SK-N-SH (cell line): ENCODE measurements around the gene DNAH5. TPM values are rescaled to one million over a fixed set of nuclear protein-coding genes. Genes with fewer than 3 reads are reported as not detected.

Experiments used
- CTCF ChIA-PET: fragments of 300-600, 350-600 bp; formaldehyde crosslinking; extraction: SDS; loops from one replicate; lab custom pipeline; 2021; lab: Yijun Ruan, JAX
- POLR2A ChIA-PET: fragments of 350-600 bp; sonication (Branson Sonifier 250); formaldehyde crosslinking; extraction: SDS; loops from one replicate; lab custom pipeline; 2020; ENCODE audit warnings: antibody characterized with exemption, inconsistent platforms; lab: Yijun Ruan, JAX
- DNase-seq: peaks from one replicate; pipeline ENCODE4 v3.0.0; 2012
- H2AFZ ChIP-seq: fragments of 200-600 bp; sonication (generic); 2 replicates; pipeline ENCODE4 v1.8.1; 2016; ENCODE audit warnings: antibody characterized with exemption, mild to moderate bottlenecking, low read depth
- H3F3A ChIP-seq: fragments of 200-600 bp; sonication (generic); replicated peaks from 2 replicates; pipeline ENCODE3; 2016; ENCODE audit warnings: antibody characterized with exemption, mild to moderate bottlenecking; ENCODE audit not compliant: insufficient read depth
- H3K27ac ChIP-seq, 2 experiments: fragments of 200-500 bp in 1 of 2; fragments of 200-600 bp in 1 of 2; sonication (Bioruptor generic) in 1 of 2; sonication (generic), shearing (Covaris generic) in 1 of 2; 2 replicates each; pipeline versions ENCODE4 v1.5.1 to v1.6.1; 2014 to 2016; ENCODE audit warnings: low read depth in 2 of 2, inconsistent platforms in 1 of 2, low read length in 1 of 2, mild to moderate bottlenecking in 1 of 2, mixed read lengths in 1 of 2
- H3K27me3 ChIP-seq: fragments of 200-600 bp; sonication (generic), shearing (Covaris generic); 2 replicates; pipeline ENCODE4 v1.6.1; 2016; ENCODE audit warnings: mixed run types; ENCODE audit not compliant: insufficient read depth
- H3K36me3 ChIP-seq, 2 experiments: fragments of 200-500 bp in 1 of 2; fragments of 200-600 bp in 1 of 2; sonication (Bioruptor generic) in 1 of 2; sonication (generic) in 1 of 2; replicated peaks in 1 of 2; 2 replicates each; pipeline versions ENCODE3 to v1.5.1; 2014 to 2016; ENCODE audit warnings: low read length in 1 of 2, mild to moderate bottlenecking in 1 of 2; ENCODE audit not compliant: insufficient read depth in 2 of 2, control insufficient read depth in 1 of 2
- H3K4me1 ChIP-seq, 2 experiments: fragments of 200-500 bp in 1 of 2; fragments of 200-600 bp in 1 of 2; sonication (Bioruptor generic) in 1 of 2; sonication (generic), shearing (Covaris generic) in 1 of 2; 2 replicates each; pipeline versions ENCODE4 v1.5.1 to v1.6.1; 2014 to 2016; ENCODE audit warnings: low read depth in 1 of 2, low read length in 1 of 2, mixed run types in 1 of 2; ENCODE audit not compliant: insufficient read depth in 2 of 2, control insufficient read depth in 1 of 2
- H3K4me2 ChIP-seq: fragments of 200-600 bp; sonication (generic), shearing (Covaris generic); 2 replicates; pipeline ENCODE4 v1.6.1; 2017; ENCODE audit warnings: mixed run types
- H3K4me3 ChIP-seq, 2 experiments: fragments of 200-500 bp in 1 of 2; fragments of 200-600 bp in 1 of 2; sonication (Bioruptor generic) in 1 of 2; sonication (generic), shearing (Covaris generic) in 1 of 2; 2 replicates each; pipeline versions ENCODE4 v1.5.1 to v1.8.1; 2014 to 2016; ENCODE audit warnings: low read depth in 2 of 2, inconsistent platforms in 1 of 2, low read length in 1 of 2, mild to moderate bottlenecking in 1 of 2, mixed read lengths in 1 of 2, moderate library complexity in 1 of 2
- H3K79me2 ChIP-seq: fragments of 200-600 bp; sonication (generic); 2 replicates; pipeline ENCODE4 v1.8.1; 2017; ENCODE audit warnings: mild to moderate bottlenecking; ENCODE audit not compliant: insufficient read depth
- H3K9ac ChIP-seq: fragments of 200-600 bp; sonication (generic); 2 replicates; pipeline ENCODE4 v1.6.1; 2017; ENCODE audit warnings: mixed run types
- H3K9me2 ChIP-seq: fragments of 200-600 bp; sonication (generic); 2 replicates; pipeline ENCODE4 v1.6.1; 2017; ENCODE audit warnings: mixed run types
- H3K9me3 ChIP-seq: fragments of 200-600 bp; sonication (generic); 2 replicates; pipeline ENCODE4 v1.6.1; 2017; ENCODE audit warnings: mixed run types, mild to moderate bottlenecking, moderate library complexity
- H4K20me1 ChIP-seq: fragments of 200-600 bp; sonication (generic); 2 replicates; pipeline ENCODE4 v1.6.1; 2017; ENCODE audit warnings: mild to moderate bottlenecking, mixed run types; ENCODE audit not compliant: insufficient read depth
- CHD2 ChIP-seq: fragments of 150-350 bp; IDR thresholded peaks from 2 replicates; pipeline ENCODE4 v1.6.1; 2018; ENCODE audit warnings: low read length; ENCODE audit not compliant: partially characterized antibody
- EP300 ChIP-seq, 2 experiments: IDR thresholded peaks; 2 replicates each; pipeline versions ENCODE4 v1.4.0 to v1.6.1; 2012; ENCODE audit warnings: borderline replicate concordance in 1 of 2, low read depth in 1 of 2, low read length in 1 of 2
- EZH2phosphoT487 ChIP-seq: fragments of 200-600 bp; sonication (generic); IDR thresholded peaks from 2 replicates; pipeline ENCODE4 v1.6.1; 2017; ENCODE audit warnings: low read depth, mixed run types, mild to moderate bottlenecking, antibody characterized with exemption, moderate library complexity, borderline replicate concordance
- FOXM1 ChIP-seq: IDR thresholded peaks from 2 replicates; pipeline ENCODE4 v1.4.0; 2012; ENCODE audit warnings: low read depth, mild to moderate bottlenecking
- GABPA ChIP-seq: IDR thresholded peaks from 2 replicates; pipeline ENCODE4 v1.4.0; 2012; ENCODE audit warnings: low read depth, mild to moderate bottlenecking
- GATA2 ChIP-seq: sonication (generic); formaldehyde crosslinking; IDR thresholded peaks from 2 replicates; pipeline ENCODE4 v1.5.0; 2020; ENCODE audit warnings: mild to moderate bottlenecking, missing genetic modification reagents
- MEF2A ChIP-seq: IDR thresholded peaks from 2 replicates; pipeline ENCODE4 v1.4.0; 2012; ENCODE audit warnings: low read depth, borderline replicate concordance
- MXI1 ChIP-seq: IDR thresholded peaks from 2 replicates; pipeline ENCODE4 v1.6.1; 2012; ENCODE audit warnings: mild to moderate bottlenecking, low read depth, low read length, improper control_type of control experiment
- NRF1 ChIP-seq: IDR thresholded peaks from 2 replicates; pipeline ENCODE4 v1.6.1; 2012; ENCODE audit warnings: low read depth, mild to moderate bottlenecking, low read length
- RCOR1 ChIP-seq: fragments of 150-350 bp; IDR thresholded peaks from 2 replicates; pipeline ENCODE4 v1.6.1; 2017; ENCODE audit warnings: antibody characterized with exemption, low read length
- RFX5 ChIP-seq: IDR thresholded peaks from 2 replicates; pipeline ENCODE4 v1.6.1; 2012; ENCODE audit warnings: mild to moderate bottlenecking, improper control_type of control experiment, low read length
- RXRA ChIP-seq: IDR thresholded peaks from 2 replicates; pipeline ENCODE4 v1.4.0; 2012; ENCODE audit warnings: low read depth, mild to moderate bottlenecking, borderline replicate concordance
- SIN3A ChIP-seq: IDR thresholded peaks from 2 replicates; pipeline ENCODE4 v1.6.1; 2012; ENCODE audit warnings: low read depth, mild to moderate bottlenecking, low read length, moderate library complexity, borderline replicate concordance
- TAF1 ChIP-seq: IDR thresholded peaks from 2 replicates; pipeline ENCODE4 v1.6.1; 2012; ENCODE audit warnings: low read depth, mild to moderate bottlenecking, low read length, moderate library complexity, borderline replicate concordance
- TEAD4 ChIP-seq: IDR thresholded peaks from 2 replicates; pipeline ENCODE4 v1.4.0; 2012; ENCODE audit warnings: mild to moderate bottlenecking, borderline replicate concordance; ENCODE audit not compliant: insufficient read depth
- WGBS: methylation state at CpG from one replicate; pipeline ENCODE4 v1.1.6; 2017; ENCODE audit warnings: low lambda C conversion rate; 5-methylcytosine and 5-hydroxymethylcytosine counted together
- polyA plus RNA-seq, 3 experiments: library from polyadenylated mRNA; depleted of rRNA; stranded (reverse); fragments of >200 nt; gene quantifications; 2 replicates each; pipeline ENCODE4 v1.2.3, GENCODE V29; 2012
- TF ChIP-seq, protein P1 (sequence below): fragments of 150-350 bp; IDR thresholded peaks from 2 replicates; pipeline ENCODE4 v1.6.1; 2016; ENCODE audit warnings: mild to moderate bottlenecking, low read depth, low read length
- TF ChIP-seq, protein P2 (sequence below): fragments of 150-350 bp; IDR thresholded peaks from 2 replicates; pipeline ENCODE4 v1.6.1; 2017; ENCODE audit warnings: antibody characterized with exemption, low read length, low read depth, borderline replicate concordance
- TF ChIP-seq, protein P3 (sequence below): fragments of 200-600 bp; sonication (generic); IDR thresholded peaks from 2 replicates; pipeline ENCODE4 v1.6.1; 2017; ENCODE audit warnings: antibody characterized with exemption, mild to moderate bottlenecking, moderate library complexity
- TF ChIP-seq, protein P4 (sequence below): IDR thresholded peaks from 2 replicates; pipeline ENCODE4 v1.4.0; 2012; ENCODE audit warnings: low read depth, borderline replicate concordance
- TF ChIP-seq, protein P5 (sequence below): IDR thresholded peaks from 2 replicates; pipeline ENCODE4; 2012

DNAH5 gene
- polyA plus RNA-seq, 1 of the 3 experiments (the other 2 are of a cell fraction) = 0.74 TPM

DNA sequence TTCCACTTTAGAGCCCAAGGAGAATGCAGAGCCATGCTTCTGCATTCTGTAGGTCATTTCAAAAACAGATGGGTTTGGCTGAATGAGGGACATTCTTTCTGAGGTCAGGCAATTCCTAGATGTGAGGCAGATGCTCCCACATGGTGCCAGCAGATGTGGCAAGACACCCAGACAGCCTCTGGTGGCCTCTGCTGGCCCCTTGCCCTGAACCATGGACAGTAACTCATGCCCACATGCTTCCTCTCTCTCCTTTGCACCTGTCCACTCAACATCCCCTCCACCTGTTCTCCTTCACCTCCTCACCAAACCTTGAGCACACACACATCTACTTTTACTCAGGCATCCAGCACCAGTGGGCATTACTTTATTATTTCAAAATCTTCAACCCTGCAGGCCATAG is 252.3 kb downstream of the DNAH5 start:
- Histone ChIP-seq H3K4me3 (no peak overlapping the region), H3K4me2 (no peak overlapping the region)
- TF ChIP-seq GABPA (no peak), EP300 (IDR thresholded peaks at IDR 0.05; ENCODE audit: borderline replicate concordance in 1 of 2, low read depth in 1 of 2, low read length in 1 of 2) (no peak), MXI1 (no peak), NRF1 (no peak), EZH2phosphoT487 (no peak), SIN3A (no peak), TAF1 (no peak), TEAD4 (no peak)
- TF ChIP-seq, protein P1, sequence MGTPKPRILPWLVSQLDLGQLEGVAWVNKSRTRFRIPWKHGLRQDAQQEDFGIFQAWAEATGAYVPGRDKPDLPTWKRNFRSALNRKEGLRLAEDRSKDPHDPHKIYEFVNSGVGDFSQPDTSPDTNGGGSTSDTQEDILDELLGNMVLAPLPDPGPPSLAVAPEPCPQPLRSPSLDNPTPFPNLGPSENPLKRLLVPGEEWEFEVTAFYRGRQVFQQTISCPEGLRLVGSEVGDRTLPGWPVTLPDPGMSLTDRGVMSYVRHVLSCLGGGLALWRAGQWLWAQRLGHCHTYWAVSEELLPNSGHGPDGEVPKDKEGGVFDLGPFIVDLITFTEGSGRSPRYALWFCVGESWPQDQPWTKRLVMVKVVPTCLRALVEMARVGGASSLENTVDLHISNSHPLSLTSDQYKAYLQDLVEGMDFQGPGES = no peak
- TF ChIP-seq, protein P2, sequence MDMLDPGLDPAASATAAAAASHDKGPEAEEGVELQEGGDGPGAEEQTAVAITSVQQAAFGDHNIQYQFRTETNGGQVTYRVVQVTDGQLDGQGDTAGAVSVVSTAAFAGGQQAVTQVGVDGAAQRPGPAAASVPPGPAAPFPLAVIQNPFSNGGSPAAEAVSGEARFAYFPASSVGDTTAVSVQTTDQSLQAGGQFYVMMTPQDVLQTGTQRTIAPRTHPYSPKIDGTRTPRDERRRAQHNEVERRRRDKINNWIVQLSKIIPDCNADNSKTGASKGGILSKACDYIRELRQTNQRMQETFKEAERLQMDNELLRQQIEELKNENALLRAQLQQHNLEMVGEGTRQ = no peak
- TF ChIP-seq, all 33 proteins: peak for 0
- no peaks in the 10 kb centered on the region; the same call in 1 of the 2 replicates for H3K27me3 ChIP-seq
- ChIA-PET POLR2A (no interaction called here), CTCF (no interaction called here)
- no peaks in the 10 kb centered on the region for H3K9me2 ChIP-seq
- H3K9ac ChIP-seq = no peak overlapping the region
- no peaks in the 10 kb centered on the region for H3F3A ChIP-seq
- no peaks in the 10 kb centered on the region for H4K20me1 ChIP-seq
- no peaks in the 10 kb centered on the region for H3K4me1 ChIP-seq
- H3K36me3 ChIP-seq = no peaks in the 10 kb centered on the region
- no peak overlapping the region for H2AFZ ChIP-seq
- no peak overlapping the region for H3K27ac ChIP-seq
- no peaks in the 10 kb centered on the region for H3K79me2 ChIP-seq
- no peak for DNase-seq
- H3K9me3 ChIP-seq = no peaks in the 10 kb centered on the region

DNA sequence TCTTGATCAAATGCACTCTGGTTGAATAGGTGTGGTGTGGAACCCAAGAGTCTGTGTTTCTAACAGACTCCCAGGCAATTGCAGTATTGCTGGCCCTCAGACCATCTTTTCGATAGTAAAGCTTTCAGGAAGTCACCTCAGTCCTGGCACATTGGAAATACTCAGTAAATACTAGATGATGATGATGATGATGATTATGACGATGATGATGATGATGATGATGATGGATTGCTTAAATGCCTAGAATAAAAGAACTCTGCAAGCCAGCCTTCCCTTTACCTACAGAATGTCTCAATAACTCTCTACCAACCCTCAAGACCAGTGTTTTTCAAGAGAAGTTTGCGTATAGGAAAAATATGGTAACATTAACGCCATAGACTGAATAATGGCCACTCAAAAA is 268.0 kb downstream of the DNAH5 start:
- Histone ChIP-seq H3K36me3 (no peaks in the 10 kb centered on the region), H3K27ac (no peak overlapping the region), H3K4me1 (no peaks in the 10 kb centered on the region), H3F3A (no peaks in the 10 kb centered on the region), H3K27me3 (no peaks in the 10 kb centered on the region), H4K20me1 (no peaks in the 10 kb centered on the region), H3K9me3 (no peaks in the 10 kb centered on the region), H2AFZ (no peak overlapping the region), H3K9me2 (no peaks in the 10 kb centered on the region), H3K4me3 (no peak overlapping the region), H3K79me2 (no peaks in the 10 kb centered on the region), H3K4me2 (no peak overlapping the region), H3K9ac (no peak overlapping the region)
- no peak for DNase-seq
- ChIA-PET POLR2A (no interaction called here), CTCF (no interaction called here)
- WGBS = 44% methylated on average over 4 of the region's 4 CpGs
- TF ChIP-seq FOXM1 (no peak), TEAD4 (no peak), RFX5 (no peak), MEF2A (no peak), GATA2 (CRISPR knock-in tag) (no peak), RXRA (no peak), CHD2 (no peak), TAF1 (no peak), RCOR1 (no peak), MXI1 (no peak)
- TF ChIP-seq, protein P2 = no peak
- TF ChIP-seq, protein P3, sequence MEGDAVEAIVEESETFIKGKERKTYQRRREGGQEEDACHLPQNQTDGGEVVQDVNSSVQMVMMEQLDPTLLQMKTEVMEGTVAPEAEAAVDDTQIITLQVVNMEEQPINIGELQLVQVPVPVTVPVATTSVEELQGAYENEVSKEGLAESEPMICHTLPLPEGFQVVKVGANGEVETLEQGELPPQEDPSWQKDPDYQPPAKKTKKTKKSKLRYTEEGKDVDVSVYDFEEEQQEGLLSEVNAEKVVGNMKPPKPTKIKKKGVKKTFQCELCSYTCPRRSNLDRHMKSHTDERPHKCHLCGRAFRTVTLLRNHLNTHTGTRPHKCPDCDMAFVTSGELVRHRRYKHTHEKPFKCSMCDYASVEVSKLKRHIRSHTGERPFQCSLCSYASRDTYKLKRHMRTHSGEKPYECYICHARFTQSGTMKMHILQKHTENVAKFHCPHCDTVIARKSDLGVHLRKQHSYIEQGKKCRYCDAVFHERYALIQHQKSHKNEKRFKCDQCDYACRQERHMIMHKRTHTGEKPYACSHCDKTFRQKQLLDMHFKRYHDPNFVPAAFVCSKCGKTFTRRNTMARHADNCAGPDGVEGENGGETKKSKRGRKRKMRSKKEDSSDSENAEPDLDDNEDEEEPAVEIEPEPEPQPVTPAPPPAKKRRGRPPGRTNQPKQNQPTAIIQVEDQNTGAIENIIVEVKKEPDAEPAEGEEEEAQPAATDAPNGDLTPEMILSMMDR = no peak
- TF ChIP-seq, protein P4, sequence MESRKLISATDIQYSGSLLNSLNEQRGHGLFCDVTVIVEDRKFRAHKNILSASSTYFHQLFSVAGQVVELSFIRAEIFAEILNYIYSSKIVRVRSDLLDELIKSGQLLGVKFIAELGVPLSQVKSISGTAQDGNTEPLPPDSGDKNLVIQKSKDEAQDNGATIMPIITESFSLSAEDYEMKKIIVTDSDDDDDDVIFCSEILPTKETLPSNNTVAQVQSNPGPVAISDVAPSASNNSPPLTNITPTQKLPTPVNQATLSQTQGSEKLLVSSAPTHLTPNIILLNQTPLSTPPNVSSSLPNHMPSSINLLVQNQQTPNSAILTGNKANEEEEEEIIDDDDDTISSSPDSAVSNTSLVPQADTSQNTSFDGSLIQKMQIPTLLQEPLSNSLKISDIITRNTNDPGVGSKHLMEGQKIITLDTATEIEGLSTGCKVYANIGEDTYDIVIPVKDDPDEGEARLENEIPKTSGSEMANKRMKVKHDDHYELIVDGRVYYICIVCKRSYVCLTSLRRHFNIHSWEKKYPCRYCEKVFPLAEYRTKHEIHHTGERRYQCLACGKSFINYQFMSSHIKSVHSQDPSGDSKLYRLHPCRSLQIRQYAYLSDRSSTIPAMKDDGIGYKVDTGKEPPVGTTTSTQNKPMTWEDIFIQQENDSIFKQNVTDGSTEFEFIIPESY = no peak
- TF ChIP-seq, protein P5, sequence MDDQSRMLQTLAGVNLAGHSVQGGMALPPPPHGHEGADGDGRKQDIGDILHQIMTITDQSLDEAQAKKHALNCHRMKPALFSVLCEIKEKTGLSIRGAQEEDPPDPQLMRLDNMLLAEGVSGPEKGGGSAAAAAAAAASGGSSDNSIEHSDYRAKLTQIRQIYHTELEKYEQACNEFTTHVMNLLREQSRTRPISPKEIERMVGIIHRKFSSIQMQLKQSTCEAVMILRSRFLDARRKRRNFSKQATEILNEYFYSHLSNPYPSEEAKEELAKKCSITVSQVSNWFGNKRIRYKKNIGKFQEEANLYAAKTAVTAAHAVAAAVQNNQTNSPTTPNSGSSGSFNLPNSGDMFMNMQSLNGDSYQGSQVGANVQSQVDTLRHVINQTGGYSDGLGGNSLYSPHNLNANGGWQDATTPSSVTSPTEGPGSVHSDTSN = no peak
